ENCODE results near the gene TRPC5OS. TPM values are rescaled to one million over a fixed set of nuclear protein-coding genes. Genes with fewer than 3 reads are reported as not detected.

The TRPC5OS gene
- total and polyA plus RNA-seq, 2 donors, result 0.05 to 0.09 TPM

GRCh38 chrX:111881715-111882114, 5.7 kb downstream of the TRPC5OS start:
- Histone ChIP-seq H3K27me3 (ENCODE audit: control insufficient read depth in 2 of 2, insufficient read depth in 1 of 2, low read length in 1 of 2) (no peaks in the 10 kb centered on the region), H3K27ac (ENCODE audit: low read depth in 1 of 2, low read length in 1 of 2) (no peak overlapping the region), H3K9me3 (ENCODE audit: control insufficient read depth in 2 of 2, insufficient read depth in 1 of 2, low read length in 1 of 2) (no peaks in the 10 kb centered on the region), H3K36me3 (ENCODE audit: control insufficient read depth in 2 of 2, insufficient read depth in 2 of 2, low read length in 1 of 2) (no peaks in the 10 kb centered on the region), H3K4me3 (ENCODE audit: low read length in 2 of 2) (no peak overlapping the region), H3K4me1 (ENCODE audit: control insufficient read depth in 2 of 2, insufficient read depth in 2 of 2, low read length in 2 of 2) (no peaks in the 10 kb centered on the region)
- no peak for DNase-seq (ENCODE audit: low read depth in 6 of 9, low spot score in 9 of 9)
- 63% methylated on average over 3 of the region's 3 CpGs for WGBS

- no peak overlapping the region for H3K4me3 ChIP-seq (ENCODE audit: low read length in 2 of 2)
- WGBS, result 92% methylated on average over 2 of the region's 2 CpGs
- no peaks in the 10 kb centered on the region for H3K36me3 ChIP-seq (ENCODE audit: control insufficient read depth in 2 of 2, insufficient read depth in 2 of 2, low read length in 1 of 2)
- DNase-seq (ENCODE audit: low read depth in 6 of 9, low spot score in 9 of 9), result no peak
- H3K27me3 ChIP-seq (ENCODE audit: control insufficient read depth in 2 of 2, insufficient read depth in 1 of 2, low read length in 1 of 2), result no peaks in the 10 kb centered on the region
- H3K9me3 ChIP-seq (ENCODE audit: control insufficient read depth in 2 of 2, insufficient read depth in 1 of 2, low read length in 1 of 2), result no peaks in the 10 kb centered on the region
- no peaks in the 10 kb centered on the region for H3K4me1 ChIP-seq (ENCODE audit: control insufficient read depth in 2 of 2, insufficient read depth in 2 of 2, low read length in 2 of 2)
- no peak overlapping the region for H3K27ac ChIP-seq (ENCODE audit: low read depth in 1 of 2, low read length in 1 of 2)
Measured at GRCh38 chrX:111886678-111887077, 10.7 kb downstream of the TRPC5OS start.

DNA sequence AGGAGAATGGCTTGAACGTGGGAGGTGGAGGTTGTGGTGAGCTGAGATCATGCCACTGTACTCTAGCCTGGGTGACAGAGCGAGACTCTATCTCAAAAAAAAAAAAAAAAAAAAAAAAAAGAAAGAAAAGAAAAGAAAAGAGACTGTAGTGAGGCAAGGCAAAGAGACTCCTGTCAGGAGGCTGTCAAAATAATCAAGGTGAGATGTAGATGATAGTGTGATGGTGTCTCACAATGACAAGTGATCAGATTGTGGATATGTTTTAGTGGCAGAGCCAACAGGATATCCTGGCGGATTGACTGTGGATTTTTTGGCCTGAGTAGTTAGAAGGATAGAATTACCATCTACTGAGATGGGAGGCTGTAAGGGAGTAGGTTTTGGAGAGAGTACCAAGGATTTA, 12.6 kb downstream of the TRPC5OS start:
- DNase-seq (ENCODE audit: low read depth in 6 of 9, low spot score in 9 of 9), result no peak
- no peak overlapping the region for H3K27ac ChIP-seq (ENCODE audit: low read depth in 1 of 2, low read length in 1 of 2)
- H3K36me3 ChIP-seq (ENCODE audit: control insufficient read depth in 2 of 2, insufficient read depth in 2 of 2, low read length in 1 of 2), result no peaks in the 10 kb centered on the region
- no peaks in the 10 kb centered on the region for H3K9me3 ChIP-seq (ENCODE audit: control insufficient read depth in 2 of 2, insufficient read depth in 1 of 2, low read length in 1 of 2)
- WGBS, result 84% methylated on average over 3 of the region's 3 CpGs
- no peaks in the 10 kb centered on the region for H3K4me1 ChIP-seq (ENCODE audit: control insufficient read depth in 2 of 2, insufficient read depth in 2 of 2, low read length in 2 of 2)
- no peak overlapping the region for H3K4me3 ChIP-seq (ENCODE audit: low read length in 2 of 2)
- H3K27me3 ChIP-seq (ENCODE audit: control insufficient read depth in 2 of 2, insufficient read depth in 1 of 2, low read length in 1 of 2), result no peaks in the 10 kb centered on the region

GRCh38 chrX:111892375-111892774, 16.4 kb downstream of the TRPC5OS start:
- Histone ChIP-seq H3K27me3 (ENCODE audit: control insufficient read depth in 2 of 2, insufficient read depth in 1 of 2, low read length in 1 of 2) (no peaks in the 10 kb centered on the region), H3K4me3 (ENCODE audit: low read length in 2 of 2) (no peak overlapping the region), H3K36me3 (ENCODE audit: control insufficient read depth in 2 of 2, insufficient read depth in 2 of 2, low read length in 1 of 2) (no peaks in the 10 kb centered on the region), H3K9me3 (ENCODE audit: control insufficient read depth in 2 of 2, insufficient read depth in 1 of 2, low read length in 1 of 2) (no peaks in the 10 kb centered on the region), H3K4me1 (ENCODE audit: control insufficient read depth in 2 of 2, insufficient read depth in 2 of 2, low read length in 2 of 2) (no peaks in the 10 kb centered on the region), H3K27ac (ENCODE audit: low read depth in 1 of 2, low read length in 1 of 2) (no peak overlapping the region)
- no peak for DNase-seq (ENCODE audit: low read depth in 6 of 9, low spot score in 9 of 9)
- 84% methylated on average over 2 of the region's 2 CpGs for WGBS

- no peaks in the 10 kb centered on the region for H3K9me3 ChIP-seq (ENCODE audit: control insufficient read depth in 2 of 2, insufficient read depth in 1 of 2, low read length in 1 of 2)
- no peak overlapping the region for H3K4me3 ChIP-seq (ENCODE audit: low read length in 2 of 2)
- 97% methylated on average over 7 of the region's 7 CpGs for WGBS
- no peaks in the 10 kb centered on the region for H3K36me3 ChIP-seq (ENCODE audit: control insufficient read depth in 2 of 2, insufficient read depth in 2 of 2, low read length in 1 of 2)
- H3K27ac ChIP-seq (ENCODE audit: low read depth in 1 of 2, low read length in 1 of 2), result no peak overlapping the region
- H3K4me1 ChIP-seq (ENCODE audit: control insufficient read depth in 2 of 2, insufficient read depth in 2 of 2, low read length in 2 of 2), result no peaks in the 10 kb centered on the region
- DNase-seq (ENCODE audit: low read depth in 6 of 9, low spot score in 9 of 9), result no peak
- H3K27me3 ChIP-seq (ENCODE audit: control insufficient read depth in 2 of 2, insufficient read depth in 1 of 2, low read length in 1 of 2), result no peaks in the 10 kb centered on the region
Measured at GRCh38 chrX:111896148-111896547, 20.2 kb downstream of the TRPC5OS start.

- no peaks in the 10 kb centered on the region for H3K9me3 ChIP-seq (ENCODE audit: control insufficient read depth in 2 of 2, insufficient read depth in 1 of 2, low read length in 1 of 2)
- no peak overlapping the region for H3K4me3 ChIP-seq (ENCODE audit: low read length in 2 of 2)
- no peak overlapping the region for H3K27ac ChIP-seq (ENCODE audit: low read depth in 1 of 2, low read length in 1 of 2)
- no peak for DNase-seq (ENCODE audit: low read depth in 6 of 9, low spot score in 9 of 9)
- 78% methylated on average over 7 of the region's 7 CpGs for WGBS
- no peaks in the 10 kb centered on the region for H3K4me1 ChIP-seq (ENCODE audit: control insufficient read depth in 2 of 2, insufficient read depth in 2 of 2, low read length in 2 of 2)
- H3K36me3 ChIP-seq (ENCODE audit: control insufficient read depth in 2 of 2, insufficient read depth in 2 of 2, low read length in 1 of 2), result no peaks in the 10 kb centered on the region
- no peaks in the 10 kb centered on the region for H3K27me3 ChIP-seq (ENCODE audit: control insufficient read depth in 2 of 2, insufficient read depth in 1 of 2, low read length in 1 of 2)
Measured at GRCh38 chrX:111914398-111915090, 38.6 kb downstream of the TRPC5OS start.

GRCh38 chrX:111917591-111917990, 41.6 kb downstream of the TRPC5OS start:
- Histone ChIP-seq H3K36me3 (ENCODE audit: control insufficient read depth in 2 of 2, insufficient read depth in 2 of 2, low read length in 1 of 2) (no peaks in the 10 kb centered on the region), H3K9me3 (ENCODE audit: control insufficient read depth in 2 of 2, insufficient read depth in 1 of 2, low read length in 1 of 2) (no peaks in the 10 kb centered on the region), H3K27ac (ENCODE audit: low read depth in 1 of 2, low read length in 1 of 2) (no peak overlapping the region), H3K4me3 (ENCODE audit: low read length in 2 of 2) (no peak overlapping the region), H3K4me1 (ENCODE audit: control insufficient read depth in 2 of 2, insufficient read depth in 2 of 2, low read length in 2 of 2) (no peaks in the 10 kb centered on the region), H3K27me3 (ENCODE audit: control insufficient read depth in 2 of 2, insufficient read depth in 1 of 2, low read length in 1 of 2) (no peaks in the 10 kb centered on the region)
- DNase-seq (ENCODE audit: low read depth in 6 of 9, low spot score in 9 of 9), result no peak

GRCh38 chrX:111928456-111928855, 52.5 kb downstream of the TRPC5OS start:
- Histone ChIP-seq H3K4me3 (ENCODE audit: low read length in 2 of 2) (no peak overlapping the region), H3K27ac (ENCODE audit: low read depth in 1 of 2, low read length in 1 of 2) (no peak overlapping the region), H3K4me1 (ENCODE audit: control insufficient read depth in 2 of 2, insufficient read depth in 2 of 2, low read length in 2 of 2) (no peaks in the 10 kb centered on the region), H3K27me3 (ENCODE audit: control insufficient read depth in 2 of 2, insufficient read depth in 1 of 2, low read length in 1 of 2) (no peaks in the 10 kb centered on the region), H3K9me3 (ENCODE audit: control insufficient read depth in 2 of 2, insufficient read depth in 1 of 2, low read length in 1 of 2) (no peaks in the 10 kb centered on the region), H3K36me3 (ENCODE audit: control insufficient read depth in 2 of 2, insufficient read depth in 2 of 2, low read length in 1 of 2) (no peaks in the 10 kb centered on the region)
- 92% methylated on average over 4 of the region's 4 CpGs for WGBS
- DNase-seq (ENCODE audit: low read depth in 6 of 9, low spot score in 9 of 9), result no peak
